Measurements from ENCODE around the gene NCBP2.
A peak's percentile ranks its signal among the peaks of the same experiment; 100 is the strongest.

Gene NCBP2

GRCh38 chr3:196936288-196936687, 6.0 kb downstream of the NCBP2 start:
- DNase-seq = no peak

GRCh38 chr3:196932600-196932999, 9.7 kb downstream of the NCBP2 start:
- DNase-seq = no peak

- peak; percentile 64 for DNase-seq
Measured at GRCh38 chr3:196931828-196932587, 10.3 kb downstream of the NCBP2 start.

GRCh38 chr3:196931157-196931556, 11.2 kb downstream of the NCBP2 start:
- DNase-seq = no peak

- no peak for DNase-seq
Measured at GRCh38 chr3:196927571-196928453, 14.5 kb downstream of the NCBP2 start.

GRCh38 chr3:196920733-196921132, 21.6 kb downstream of the NCBP2 start:
- DNase-seq = no peak

GRCh38 chr3:196918968-196919367, 23.4 kb downstream of the NCBP2 start:
- DNase-seq = no peak

GRCh38 chr3:196916995-196917394, 25.3 kb downstream of the NCBP2 start:
- no peak for DNase-seq

GRCh38 chr3:196916221-196916620, 26.1 kb downstream of the NCBP2 start:
- DNase-seq = no peak

- DNase-seq = no peak
Measured at GRCh38 chr3:196915375-196915774, 27.0 kb downstream of the NCBP2 start.

GRCh38 chr3:196914866-196915265, 27.5 kb downstream of the NCBP2 start:
- no peak for DNase-seq

GRCh38 chr3:196903740-196904139, 38.6 kb downstream of the NCBP2 start:
- DNase-seq = no peak

GRCh38 chr3:196902296-196902695, 40.0 kb downstream of the NCBP2 start:
- no peak for DNase-seq

- no peak for DNase-seq
Measured at GRCh38 chr3:196901768-196902167, 40.6 kb downstream of the NCBP2 start.

GRCh38 chr3:196896229-196896628, 46.1 kb downstream of the NCBP2 start:
- no peak for DNase-seq

GRCh38 chr3:196894557-196895295, 47.6 kb downstream of the NCBP2 start:
- no peak for DNase-seq

- DNase-seq = no peak
Measured at GRCh38 chr3:196889844-196890708, 52.3 kb downstream of the NCBP2 start.

- no peak for DNase-seq
Measured at GRCh38 chr3:196886144-196886543, 56.2 kb downstream of the NCBP2 start.
